Measurements from ENCODE around the gene ZC3HAV1L.
"Not testable (repeated sequence)": the region's sequence is repeated elsewhere in the genome, so short reads cannot be mapped to it uniquely, and the experiment has no call there.

The ZC3HAV1L gene

GRCh38 chr7:139043823-139044812, 8.3 kb upstream of the ZC3HAV1L start:
- H3K4me1 ChIP-seq (ENCODE audit: insufficient read depth, low read length) = no peaks in the 10 kb centered on the region; the same call in 1 of the 2 replicates
- H3K36me3 ChIP-seq (ENCODE audit: insufficient read depth, low read length) = peaks cover 5% of the 10 kb centered on the region
- H3K9me3 ChIP-seq (ENCODE audit: control insufficient read depth, insufficient read depth, low read length) = no peaks in the 10 kb centered on the region
- no peak overlapping the region for H3K9ac ChIP-seq (ENCODE audit: low read depth, low read length)

GRCh38 chr7:139041378-139042085, 5.7 kb upstream of the ZC3HAV1L start:
- Histone ChIP-seq H3K9ac (ENCODE audit: low read depth, low read length) (no peak overlapping the region), H3K4me1 (ENCODE audit: insufficient read depth, low read length) (peaks cover 4% of the 10 kb centered on the region), H3K36me3 (ENCODE audit: insufficient read depth, low read length) (peaks cover 5% of the 10 kb centered on the region), H3K9me3 (ENCODE audit: control insufficient read depth, insufficient read depth, low read length) (no peaks in the 10 kb centered on the region)

- Histone ChIP-seq H3K9ac (ENCODE audit: low read depth, low read length) (no peak overlapping the region), H3K36me3 (ENCODE audit: insufficient read depth, low read length) (no peaks in the 10 kb centered on the region; the same call in 1 of the 2 replicates), H3K4me1 (ENCODE audit: insufficient read depth, low read length) (peaks cover 8% of the 10 kb centered on the region), H3K9me3 (ENCODE audit: control insufficient read depth, insufficient read depth, low read length) (no peaks in the 10 kb centered on the region)
Observed at GRCh38 chr7:139038691-139039090, 2.8 kb upstream of the ZC3HAV1L start.

DNA sequence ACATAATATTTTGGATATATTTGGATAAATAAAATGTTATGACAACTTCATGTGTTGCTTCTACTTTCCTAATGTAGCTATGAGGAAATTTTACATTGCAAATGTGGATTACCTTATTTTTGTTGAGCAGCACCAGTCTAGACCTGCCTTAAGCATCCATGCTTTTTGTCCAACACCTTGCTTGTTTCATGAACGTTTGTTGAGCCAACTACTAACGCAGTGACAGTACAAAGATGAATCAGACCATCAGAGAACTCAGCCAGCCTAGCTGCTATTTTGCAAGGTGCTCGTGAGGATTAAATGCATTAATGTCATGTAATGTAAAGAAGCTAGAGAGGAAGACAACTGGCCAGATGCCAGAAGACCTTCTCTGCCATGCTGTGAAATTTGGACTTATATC, 1.1 kb upstream of the ZC3HAV1L start:
- Histone ChIP-seq H3K4me1 (ENCODE audit: insufficient read depth, low read length) (peaks cover 8% of the 10 kb centered on the region), H3K9me3 (ENCODE audit: control insufficient read depth, insufficient read depth, low read length) (no peaks in the 10 kb centered on the region), H3K36me3 (ENCODE audit: insufficient read depth, low read length) (no peaks in the 10 kb centered on the region), H3K9ac (ENCODE audit: low read depth, low read length) (no peak overlapping the region)

- Histone ChIP-seq H3K4me1 (ENCODE audit: insufficient read depth, low read length) (peaks cover 8% of the 10 kb centered on the region), H3K9ac (ENCODE audit: low read depth, low read length) (peak overlapping the region; percentile 70; the same call in 1 of the 2 replicates), H3K9me3 (ENCODE audit: control insufficient read depth, insufficient read depth, low read length) (no peaks in the 10 kb centered on the region), H3K36me3 (ENCODE audit: insufficient read depth, low read length) (no peaks in the 10 kb centered on the region)
Observed at GRCh38 chr7:139034855-139035585, 822 bp downstream of the ZC3HAV1L start.

- no peak overlapping the region for H3K9ac ChIP-seq (ENCODE audit: low read depth, low read length)
- peaks cover 8% of the 10 kb centered on the region for H3K4me1 ChIP-seq (ENCODE audit: insufficient read depth, low read length)
- H3K36me3 ChIP-seq (ENCODE audit: insufficient read depth, low read length) = peaks cover 5% of the 10 kb centered on the region; the same call in 1 of the 2 replicates
- H3K9me3 ChIP-seq (ENCODE audit: control insufficient read depth, insufficient read depth, low read length) = no peaks in the 10 kb centered on the region
Observed at GRCh38 chr7:139034336-139034735, 1.5 kb downstream of the ZC3HAV1L start.

DNA sequence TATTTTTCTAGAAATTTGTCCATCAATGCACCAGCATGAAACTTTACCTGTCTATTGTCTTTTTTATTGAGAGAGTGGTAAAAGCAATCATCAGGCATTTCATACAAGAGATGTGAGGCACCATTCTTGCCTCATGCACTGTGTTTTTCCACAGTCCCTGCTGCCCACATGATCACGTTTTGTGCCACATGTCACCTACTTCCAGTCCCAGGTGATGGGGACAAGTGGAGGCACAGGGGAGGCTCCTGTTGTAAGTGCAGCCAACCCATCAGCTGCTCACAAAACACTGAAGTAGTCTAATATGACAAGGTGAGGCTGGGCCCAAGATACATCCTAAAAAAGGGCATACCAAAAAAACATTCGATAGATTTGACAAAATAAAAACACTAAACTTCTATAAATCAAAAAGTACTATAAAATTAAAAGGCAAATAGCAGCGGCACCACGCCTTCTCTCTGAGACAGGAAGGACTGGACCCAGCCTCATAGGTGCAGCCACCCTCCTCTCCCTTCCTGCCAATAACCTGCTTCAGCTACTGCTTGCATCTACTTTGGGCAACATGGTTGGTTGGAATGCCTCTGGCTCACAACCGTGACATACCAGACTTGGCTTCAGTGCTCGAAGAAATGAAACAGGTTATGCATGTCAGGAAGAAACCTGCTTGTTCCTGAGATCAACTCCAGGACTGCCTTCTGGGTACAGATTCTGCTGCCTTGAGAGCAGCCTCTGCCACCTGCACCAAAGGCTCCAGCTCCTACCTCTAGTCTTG, 2.3 kb downstream of the ZC3HAV1L start:
- no peak overlapping the region for H3K9ac ChIP-seq (ENCODE audit: low read depth, low read length)

GRCh38 chr7:139032473-139032872, 3.4 kb downstream of the ZC3HAV1L start:
- Histone ChIP-seq H3K9ac (ENCODE audit: low read depth, low read length) (no peak overlapping the region), H3K4me1 (ENCODE audit: insufficient read depth, low read length) (peaks cover 3% of the 10 kb centered on the region; the same call in 1 of the 2 replicates), H3K9me3 (ENCODE audit: control insufficient read depth, insufficient read depth, low read length) (no peaks in the 10 kb centered on the region), H3K36me3 (ENCODE audit: insufficient read depth, low read length) (peaks cover 7% of the 10 kb centered on the region; the same call in 1 of the 2 replicates)

More for the DNA sequence above, 2.3 kb downstream of the ZC3HAV1L start:
- Histone ChIP-seq H3K9me3 (ENCODE audit: control insufficient read depth, insufficient read depth, low read length) (no peaks in the 10 kb centered on the region), H3K4me1 (ENCODE audit: insufficient read depth, low read length) (peaks cover 6% of the 10 kb centered on the region), H3K36me3 (ENCODE audit: insufficient read depth, low read length) (peaks cover 7% of the 10 kb centered on the region; the same call in 1 of the 2 replicates)

- H3K9ac ChIP-seq (ENCODE audit: low read depth, low read length) = no peak overlapping the region
- H3K9me3 ChIP-seq (ENCODE audit: control insufficient read depth, insufficient read depth, low read length) = no peaks in the 10 kb centered on the region
- peaks cover 7% of the 10 kb centered on the region; the same call in 1 of the 2 replicates for H3K36me3 ChIP-seq (ENCODE audit: insufficient read depth, low read length)
- no peaks in the 10 kb centered on the region for H3K4me1 ChIP-seq (ENCODE audit: insufficient read depth, low read length)
Observed at GRCh38 chr7:139029353-139029752, 6.5 kb downstream of the ZC3HAV1L start.

DNA sequence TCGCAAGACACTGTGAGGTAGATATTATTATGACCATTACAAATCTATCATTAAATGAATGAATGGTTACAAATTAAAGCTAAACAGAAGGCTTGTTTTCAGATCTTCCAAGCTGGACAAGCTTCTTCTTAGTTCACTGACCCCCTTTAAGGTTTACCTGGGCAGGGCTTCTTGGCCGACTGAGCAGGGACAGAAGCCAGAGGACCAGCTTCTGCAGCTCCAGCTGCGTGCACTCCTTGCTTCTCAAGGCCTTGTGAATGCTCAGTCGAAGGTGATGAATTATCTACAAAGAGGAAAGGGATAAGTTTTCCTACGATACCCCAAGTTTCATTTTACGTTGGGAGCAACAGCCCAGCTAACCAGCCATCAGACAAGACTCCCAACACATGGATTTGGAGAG, 9.3 kb downstream of the ZC3HAV1L start:
- Histone ChIP-seq H3K4me1 (ENCODE audit: insufficient read depth, low read length) (no peaks in the 10 kb centered on the region), H3K36me3 (ENCODE audit: insufficient read depth, low read length) (peaks cover 7% of the 10 kb centered on the region; the same call in 1 of the 2 replicates), H3K9me3 (ENCODE audit: control insufficient read depth, insufficient read depth, low read length) (no peaks in the 10 kb centered on the region), H3K9ac (ENCODE audit: low read depth, low read length) (no peak overlapping the region)

GRCh38 chr7:139025861-139026260, 10.0 kb downstream of the ZC3HAV1L start:
- H3K9ac ChIP-seq (ENCODE audit: low read depth, low read length) = not testable (repeated sequence)

DNA sequence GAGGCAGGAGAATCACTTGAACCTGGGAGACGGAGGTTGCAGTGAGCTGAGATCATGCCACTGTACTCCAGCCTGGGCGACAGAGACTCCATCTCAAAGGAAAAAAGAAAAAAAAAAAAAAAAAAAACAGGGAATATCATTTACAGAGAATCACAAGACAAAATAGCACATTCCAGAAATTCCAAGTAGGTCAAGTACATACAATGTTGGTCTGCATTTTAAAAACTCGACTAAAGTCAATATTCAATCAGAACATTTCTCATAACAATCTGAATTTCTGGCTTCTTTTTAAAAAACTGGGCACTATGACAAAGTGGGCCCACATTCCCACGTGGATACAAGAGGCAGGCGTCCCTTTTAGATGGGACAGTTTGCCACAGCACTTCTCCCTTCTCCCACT, 12.8 kb downstream of the ZC3HAV1L start:
- no peaks in the 10 kb centered on the region for H3K36me3 ChIP-seq (ENCODE audit: insufficient read depth, low read length)
- H3K9me3 ChIP-seq (ENCODE audit: control insufficient read depth, insufficient read depth, low read length) = no peaks in the 10 kb centered on the region
- H3K9ac ChIP-seq (ENCODE audit: low read depth, low read length) = no peak overlapping the region
- no peaks in the 10 kb centered on the region for H3K4me1 ChIP-seq (ENCODE audit: insufficient read depth, low read length)

More at GRCh38 chr7:139025861-139026260, 10.0 kb downstream of the ZC3HAV1L start:
- not testable (repeated sequence) for H3K4me1 ChIP-seq (ENCODE audit: insufficient read depth, low read length); H3K9me3 ChIP-seq (ENCODE audit: control insufficient read depth, insufficient read depth, low read length); H3K36me3 ChIP-seq (ENCODE audit: insufficient read depth, low read length)

- H3K9me3 ChIP-seq (ENCODE audit: control insufficient read depth, insufficient read depth, low read length) = no peaks in the 10 kb centered on the region
- no peak overlapping the region for H3K9ac ChIP-seq (ENCODE audit: low read depth, low read length)
- H3K4me1 ChIP-seq (ENCODE audit: insufficient read depth, low read length) = 0 out of 2 replicates have a peak, but pooled peaks cover 1% of the 10 kb centered on the region
- no peaks in the 10 kb centered on the region for H3K36me3 ChIP-seq (ENCODE audit: insufficient read depth, low read length)
Observed at GRCh38 chr7:139022286-139022685, 13.6 kb downstream of the ZC3HAV1L start.
